Right ventricle myocardium inferior (tissue), 1 donor: ENCODE data around the gene KCND3. TPM values are rescaled to one million over a fixed set of nuclear protein-coding genes. Genes with fewer than 3 reads are reported as not detected.
A peak's percentile ranks its signal among the peaks of the same experiment; 100 is the strongest.
"Not testable (repeated sequence)": the region's sequence is repeated elsewhere in the genome, so short reads cannot be mapped to it uniquely, and the experiment has no call there.

ENCODE experiments used
- ATAC-seq: fragments of 200-7000 bp; cut with Tn5 transposase; one replicate; pipeline ENCODE4 v1.9.1; 2020; ENCODE audit warnings: mild to moderate bottlenecking, moderate library complexity
- DNase-seq: peaks from one replicate; pipeline ENCODE4 v3.0.0; 2021; ENCODE audit errors: missing footprints
- intact Hi-C: fragments of 100-400 bp; cut with DNase I; formaldehyde crosslinking; loops from one replicate; pipeline ENCODE4 v1.11.0; 2022
- total RNA-seq: library from RNA; stranded (reverse); fragmentation: NEBNext Ultra II Directional; extraction: Animal tissue kit (Norgen Biotek cat#: 25700); gene quantifications from one replicate; pipeline ENCODE4 v1.2.1, GENCODE V29; 2021
- donor health status: DM: no; HTN: yes; CAD: no; lungs with severe emphysema.

KCND3 gene
- total RNA-seq, 1 donor from 2014 or later, result 20.7 TPM

GRCh38 chr1:111813440-111814304 is 175.8 kb downstream of the KCND3 start:
- DNase-seq (no peak), ATAC-seq (no peak)
- intact Hi-C loops, result no loop called here

GRCh38 chr1:111812306-111812705 is 177.2 kb downstream of the KCND3 start:
- intact Hi-C loops, result no loop called here
- ATAC-seq, result no peak
- DNase-seq, result no peak

DNA sequence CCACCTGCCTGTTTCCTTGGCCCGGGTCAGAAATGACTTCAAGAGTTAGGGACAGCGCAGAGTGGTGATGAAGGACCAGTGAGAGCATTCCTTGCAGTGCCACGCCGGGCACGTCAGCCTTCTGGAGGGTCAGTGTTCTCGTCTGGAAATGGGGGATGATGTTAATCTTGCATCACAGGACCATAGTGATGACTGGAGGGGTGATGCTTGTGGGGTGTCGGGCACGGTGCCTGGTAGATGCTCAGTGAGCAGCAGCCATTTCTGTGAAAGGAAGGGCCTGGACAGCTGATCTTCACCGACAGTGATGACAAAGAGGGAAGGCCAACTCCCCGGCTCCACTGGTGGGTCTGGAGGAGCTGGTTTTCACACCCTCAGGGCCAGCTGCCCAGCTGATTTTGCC is 177.6 kb downstream of the KCND3 start:
- intact Hi-C loops, result no loop called here
- ATAC-seq (no peak), DNase-seq (no peak)

GRCh38 chr1:111805251-111805650 is 184.2 kb downstream of the KCND3 start:
- intact Hi-C loops, result no loop called here
- no peak for ATAC-seq
- no peak for DNase-seq

- no peak for DNase-seq
- intact Hi-C loops, result loop anchor here (5.0 kb wide), 3 partner anchors 73 to 338 kb away; no protein-coding TSS in a partner anchor
- no peak for ATAC-seq
Measured at GRCh38 chr1:111804776-111805175, 184.7 kb downstream of the KCND3 start.

- intact Hi-C loops, result loop anchor here (2.0 to 5.0 kb wide), 4 partner anchors 53 to 338 kb away; no protein-coding TSS in a partner anchor
- no peak for DNase-seq
- no peak for ATAC-seq
Measured at GRCh38 chr1:111803951-111804350, 185.5 kb downstream of the KCND3 start.

DNA sequence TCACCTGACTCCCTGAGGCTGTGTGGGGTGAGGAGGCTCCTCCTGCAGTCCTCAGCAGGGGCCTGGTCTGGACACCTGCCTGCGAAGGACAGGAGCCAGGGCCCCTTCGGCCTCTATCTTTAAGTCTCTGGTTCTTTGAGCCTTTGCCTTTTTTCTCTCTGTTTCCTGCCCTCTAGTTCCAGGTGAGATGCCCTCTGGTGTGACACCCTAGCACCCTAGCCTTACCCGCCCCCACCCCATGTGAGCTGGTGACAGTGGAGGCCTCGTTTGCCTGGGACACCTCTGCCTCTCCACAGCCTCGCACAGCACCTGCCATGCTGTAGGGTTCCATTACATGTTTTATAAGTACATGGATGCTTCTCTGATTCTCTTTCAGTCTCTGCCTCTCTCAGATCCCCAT is 186.5 kb downstream of the KCND3 start:
- ATAC-seq, result no peak
- intact Hi-C loops, result loop anchor here (2.0 to 5.0 kb wide), 4 partner anchors 54 to 339 kb away; no protein-coding TSS in a partner anchor
- DNase-seq, result no peak

GRCh38 chr1:111802110-111802509 is 187.4 kb downstream of the KCND3 start:
- ATAC-seq (peak; percentile 79), DNase-seq (no peak)
- intact Hi-C loops, result loop anchor here (2.0 to 5.0 kb wide), 4 partner anchors 55 to 340 kb away; no protein-coding TSS in a partner anchor

- intact Hi-C loops, result loop anchor here (1.0 to 5.0 kb wide), 4 partner anchors 76 to 341 kb away; no protein-coding TSS in a partner anchor
- DNase-seq (peak; percentile 55), ATAC-seq (peak; percentile 90)
Measured at GRCh38 chr1:111801071-111801850, 188.2 kb downstream of the KCND3 start.

DNA sequence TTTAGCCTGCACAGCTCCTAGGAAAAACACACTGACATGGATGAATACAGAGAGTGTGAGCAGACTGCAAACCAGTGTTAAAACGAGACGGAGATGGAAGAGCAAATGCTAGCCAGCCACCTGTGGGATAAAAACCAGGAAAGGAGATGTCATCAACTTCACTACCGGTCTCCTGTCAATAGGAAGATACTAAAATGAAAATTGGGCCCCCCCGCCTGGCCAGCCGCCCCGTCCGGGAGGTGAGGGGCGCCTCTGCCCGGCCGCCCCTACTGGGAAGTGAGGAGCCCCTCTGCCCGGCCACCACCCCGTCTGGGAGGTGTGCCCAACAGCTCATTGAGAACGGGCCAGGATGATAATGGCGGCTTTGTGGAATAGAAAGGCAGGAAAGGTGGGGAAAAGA is 189.7 kb downstream of the KCND3 start:
- not testable (repeated sequence) for ATAC-seq, DNase-seq
- intact Hi-C loops, result loop anchor here (5.0 kb wide), 3 partner anchors 78 to 343 kb away; no protein-coding TSS in a partner anchor

DNA sequence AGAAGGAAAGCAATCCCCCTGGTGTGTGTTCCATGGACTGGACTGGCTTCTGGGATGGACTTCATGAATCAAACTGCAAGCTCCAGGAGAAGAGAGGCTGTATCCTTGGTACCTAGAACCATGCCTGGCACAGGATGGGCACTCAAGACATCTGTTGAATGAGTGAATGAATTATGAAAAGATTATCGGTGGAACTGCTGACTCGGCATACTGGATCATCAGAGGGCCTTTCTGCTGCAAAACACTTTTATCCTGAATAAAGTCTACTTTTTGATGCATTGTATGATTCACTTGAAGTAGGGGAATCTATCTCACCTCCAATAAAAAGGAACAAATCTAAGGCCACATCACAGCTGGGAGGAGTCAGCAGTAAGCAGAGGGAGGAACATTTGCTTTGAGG is 190.9 kb downstream of the KCND3 start:
- intact Hi-C loops, result no loop called here
- no peak for ATAC-seq
- DNase-seq, result no peak

GRCh38 chr1:111795401-111795800 is 194.1 kb downstream of the KCND3 start:
- intact Hi-C loops, result no loop called here
- ATAC-seq (no peak), DNase-seq (no peak)

- no peak for ATAC-seq
- DNase-seq, result no peak
- intact Hi-C loops, result loop anchor here (5.0 kb wide), 1 partner anchor 543 kb away; no protein-coding TSS in a partner anchor
Measured at GRCh38 chr1:111793923-111794322, 195.5 kb downstream of the KCND3 start.

GRCh38 chr1:111792249-111792648 is 197.2 kb downstream of the KCND3 start:
- no peak for ATAC-seq
- intact Hi-C loops, result loop anchor here (5.0 kb wide), 1 partner anchor 545 kb away; no protein-coding TSS in a partner anchor
- no peak for DNase-seq

DNA sequence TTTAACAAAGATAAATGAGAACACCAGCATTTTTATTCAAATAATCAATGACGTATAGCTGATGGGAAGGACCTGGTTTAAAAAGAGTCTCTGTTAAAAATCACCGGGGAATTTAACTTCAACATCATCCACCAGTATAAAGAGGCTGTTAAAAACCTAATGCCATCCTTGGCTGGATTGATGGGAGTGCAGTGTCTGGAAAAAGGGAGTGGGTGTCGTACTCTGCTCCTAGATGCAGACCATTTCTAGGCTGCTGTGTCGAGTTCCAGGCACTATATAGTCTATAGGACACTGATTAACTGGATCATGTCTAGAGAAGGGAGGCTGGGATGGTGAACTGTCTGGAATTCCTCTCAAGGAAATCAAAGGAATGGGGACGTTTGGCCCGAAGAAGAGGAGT is 197.7 kb downstream of the KCND3 start:
- intact Hi-C loops, result loop anchor here (5.0 kb wide), 1 partner anchor 546 kb away; no protein-coding TSS in a partner anchor
- no peak for DNase-seq
- ATAC-seq, result no peak

DNA sequence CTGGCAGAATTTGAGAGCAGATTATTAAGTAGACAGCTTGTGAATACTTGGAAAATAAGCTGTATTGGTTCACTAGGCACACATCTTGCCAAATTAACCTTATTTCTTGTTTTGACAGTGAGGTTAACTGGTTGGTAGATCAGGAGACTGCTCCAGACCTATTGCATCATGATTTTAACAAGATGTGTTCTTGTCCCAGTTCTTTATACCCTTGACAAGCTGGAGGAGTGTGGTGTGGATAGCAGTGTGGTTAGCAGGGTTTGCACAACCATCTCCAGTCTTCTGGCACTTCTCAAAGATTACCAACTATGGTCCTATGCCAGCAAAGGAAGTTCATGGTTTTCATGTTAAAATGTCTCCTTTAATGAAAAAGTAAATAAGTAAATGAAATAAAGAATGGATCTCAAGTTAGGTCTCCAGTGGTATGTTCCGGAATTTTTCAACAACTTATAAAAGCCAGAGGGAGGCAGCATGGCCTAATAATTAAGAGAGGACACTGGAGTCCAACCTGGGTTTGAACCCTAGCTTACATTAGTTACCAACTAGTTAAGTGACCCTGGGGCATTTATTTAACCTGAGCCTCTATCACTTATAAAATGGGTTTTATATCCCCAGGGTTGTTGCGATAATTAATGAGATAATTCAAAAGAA is 199.7 kb downstream of the KCND3 start:
- DNase-seq (no peak), ATAC-seq (peak; percentile 85)
- intact Hi-C loops, result loop anchor here (5.0 kb wide), 2 partner anchors 203 to 548 kb away; no protein-coding TSS in a partner anchor

GRCh38 chr1:111789142-111789541 is 200.3 kb downstream of the KCND3 start:
- peak; percentile 24 for ATAC-seq
- intact Hi-C loops, result loop anchor here (5.0 kb wide), 1 partner anchor 203 kb away; no protein-coding TSS in a partner anchor
- DNase-seq, result no peak

GRCh38 chr1:111786669-111787207 is 202.7 kb downstream of the KCND3 start:
- intact Hi-C loops, result loop anchor here (5.0 kb wide), 1 partner anchor 206 kb away; no protein-coding TSS in a partner anchor
- ATAC-seq (no peak), DNase-seq (no peak)
